ENCODE data around the gene SLC25A17. TPM values are rescaled to one million over a fixed set of nuclear protein-coding genes. Genes with fewer than 3 reads are reported as not detected.
"Not testable (repeated sequence)": the region's sequence is repeated elsewhere in the genome, so short reads cannot be mapped to it uniquely, and the experiment has no call there.

The SLC25A17 gene
- polyA plus RNA-seq (2013, experiment 1 of 4), result 28.4 TPM
- 29.7 TPM for polyA plus RNA-seq (2013, experiment 2 of 4)
- polyA plus RNA-seq (2013, experiment 3 of 4), result 16.3 TPM
- 22.9 TPM for polyA plus RNA-seq (2013, experiment 4 of 4)

DNA sequence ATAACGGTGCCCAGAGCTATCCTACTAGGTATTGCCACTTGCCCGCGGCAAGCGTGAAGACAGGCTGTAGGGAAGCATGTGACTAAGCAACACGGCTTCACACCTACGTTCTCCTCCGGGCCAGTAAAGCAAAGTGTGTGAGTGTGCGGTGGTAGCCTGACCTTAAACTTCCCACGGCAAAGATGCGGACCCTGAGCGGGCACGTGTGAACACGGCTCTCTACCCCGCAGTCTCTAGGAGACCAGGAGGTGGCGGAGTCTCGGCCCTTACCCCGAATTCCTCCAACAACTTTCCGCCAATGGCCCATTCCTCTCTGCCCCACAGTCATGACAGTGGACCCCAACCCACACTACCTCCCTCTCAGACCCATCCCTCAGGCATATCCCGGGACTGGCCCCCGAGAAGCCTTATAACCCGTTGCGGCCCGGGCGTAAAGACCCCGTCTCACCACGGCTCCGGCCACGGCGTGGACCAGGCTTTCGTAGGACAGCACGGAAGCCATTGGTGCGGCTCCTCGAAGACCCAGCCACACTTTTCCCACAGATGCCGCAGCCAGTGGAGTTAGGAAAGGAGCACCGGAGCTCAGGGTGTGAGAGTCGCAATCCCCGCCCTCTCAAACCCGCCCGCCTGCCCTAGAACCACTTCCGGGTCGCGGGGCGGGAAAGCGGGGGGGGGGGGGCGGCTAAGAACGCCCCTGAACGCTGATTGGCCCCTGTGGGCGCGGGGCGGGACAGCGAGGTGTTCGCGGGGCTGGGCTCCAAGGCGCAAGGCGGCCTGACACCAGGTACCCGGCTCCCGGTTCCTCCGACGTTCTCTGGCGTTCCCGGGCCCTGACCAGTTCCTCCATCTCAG lies at the start of gene SLC25A17:
Gene SLC25A17 (minus strand): TSS at position 600 of the 852 bp plus-strand sequence. CDS start 98 bp downstream, at position 502.
- Histone ChIP-seq H3K4me1 (ENCODE audit: control insufficient read depth, insufficient read depth, low read length) (peaks cover 3% of the 10 kb centered on the region), H3K27ac (ENCODE audit: insufficient read depth, low read depth, low read length, poor library complexity, severe bottlenecking) (peak within 1 kb of the TSS; percentile 67), H3K27me3 (ENCODE audit: control insufficient read depth, insufficient read depth, low read length, poor library complexity, severe bottlenecking) (no peaks in the 10 kb centered on the region), H3K36me3 (ENCODE audit: control insufficient read depth, insufficient read depth, low read length) (no peaks in the 10 kb centered on the region), H3K4me3 (ENCODE audit: insufficient read depth, low read depth, low read length) (peak within 1 kb of the TSS; percentile 100), H3K9me3 (ENCODE audit: control insufficient read depth, low read length) (no peaks in the 10 kb centered on the region)
- 1% methylated on average over 60 to 61 of the region's 61 CpGs for WGBS, 2 experiments

GRCh38 chr22:40868379-40868778 lies 49.2 kb upstream of the SLC25A17 start:
- not testable (repeated sequence) for H3K4me3 ChIP-seq (ENCODE audit: insufficient read depth, low read depth, low read length); H3K9me3 ChIP-seq (ENCODE audit: control insufficient read depth, low read length); H3K36me3 ChIP-seq (ENCODE audit: control insufficient read depth, insufficient read depth, low read length); H3K4me1 ChIP-seq (ENCODE audit: control insufficient read depth, insufficient read depth, low read length); H3K27ac ChIP-seq (ENCODE audit: insufficient read depth, low read depth, low read length, poor library complexity, severe bottlenecking); H3K27me3 ChIP-seq (ENCODE audit: control insufficient read depth, insufficient read depth, low read length, poor library complexity, severe bottlenecking)
- WGBS, 2 experiments, result 92 to 93% methylated on average over 5 of the region's 6 CpGs

DNA sequence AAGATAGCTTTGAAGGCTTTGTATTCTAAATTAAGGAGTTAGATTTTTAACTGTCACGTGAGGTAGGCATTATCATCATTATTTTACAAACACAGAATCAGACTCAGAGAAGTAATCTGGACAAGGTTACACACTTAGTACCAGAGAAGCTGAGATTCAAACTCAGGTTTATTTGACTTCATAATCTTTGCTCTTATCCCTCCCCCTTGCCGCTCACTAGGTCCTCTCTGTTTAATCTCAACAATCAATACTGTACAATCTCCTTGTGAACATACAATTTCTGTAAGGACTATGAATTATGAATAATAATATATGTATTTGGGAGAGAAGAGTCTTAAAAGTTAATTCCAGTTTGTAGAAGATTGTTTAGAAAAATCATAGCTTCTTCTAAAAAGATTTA lies 48.0 kb upstream of the SLC25A17 start:
- Histone ChIP-seq H3K36me3 (ENCODE audit: control insufficient read depth, insufficient read depth, low read length) (no peaks in the 10 kb centered on the region), H3K9me3 (ENCODE audit: control insufficient read depth, low read length) (no peaks in the 10 kb centered on the region), H3K27me3 (ENCODE audit: control insufficient read depth, insufficient read depth, low read length, poor library complexity, severe bottlenecking) (no peaks in the 10 kb centered on the region), H3K27ac (ENCODE audit: insufficient read depth, low read depth, low read length, poor library complexity, severe bottlenecking) (no peak overlapping the region), H3K4me1 (ENCODE audit: control insufficient read depth, insufficient read depth, low read length) (no peaks in the 10 kb centered on the region), H3K4me3 (ENCODE audit: insufficient read depth, low read depth, low read length) (no peak overlapping the region)
- 97 to 100% methylated on average over 2 of the region's 2 CpGs for WGBS, 2 experiments

DNA sequence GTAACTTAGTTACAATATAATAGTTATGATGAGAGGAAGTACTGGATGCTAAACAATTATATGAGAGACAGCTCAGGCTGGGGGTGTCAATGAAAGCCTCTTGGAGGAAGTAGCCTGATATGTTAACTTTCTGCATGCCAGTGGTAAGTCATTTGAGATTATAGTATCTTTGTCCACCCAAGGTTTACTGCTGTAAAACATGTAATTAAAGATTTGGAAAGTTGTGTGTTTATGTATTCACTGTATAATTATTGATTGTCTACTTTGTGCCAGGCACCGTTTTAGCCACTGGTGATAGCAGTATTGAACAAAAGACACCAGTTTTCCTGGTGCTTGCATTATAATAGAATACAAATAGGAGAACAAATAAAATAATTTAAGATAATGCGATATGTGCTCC lies 43.4 kb upstream of the SLC25A17 start:
- H3K27ac ChIP-seq (ENCODE audit: insufficient read depth, low read depth, low read length, poor library complexity, severe bottlenecking), result no peak overlapping the region
- no peaks in the 10 kb centered on the region for H3K9me3 ChIP-seq (ENCODE audit: control insufficient read depth, low read length)
- peaks cover 4% of the 10 kb centered on the region for H3K4me1 ChIP-seq (ENCODE audit: control insufficient read depth, insufficient read depth, low read length)
- WGBS, 2 experiments, result 88 to 91% methylated on average over 2 of the region's 2 CpGs
- no peaks in the 10 kb centered on the region for H3K36me3 ChIP-seq (ENCODE audit: control insufficient read depth, insufficient read depth, low read length)
- no peaks in the 10 kb centered on the region for H3K27me3 ChIP-seq (ENCODE audit: control insufficient read depth, insufficient read depth, low read length, poor library complexity, severe bottlenecking)
- no peak overlapping the region for H3K4me3 ChIP-seq (ENCODE audit: insufficient read depth, low read depth, low read length)

DNA sequence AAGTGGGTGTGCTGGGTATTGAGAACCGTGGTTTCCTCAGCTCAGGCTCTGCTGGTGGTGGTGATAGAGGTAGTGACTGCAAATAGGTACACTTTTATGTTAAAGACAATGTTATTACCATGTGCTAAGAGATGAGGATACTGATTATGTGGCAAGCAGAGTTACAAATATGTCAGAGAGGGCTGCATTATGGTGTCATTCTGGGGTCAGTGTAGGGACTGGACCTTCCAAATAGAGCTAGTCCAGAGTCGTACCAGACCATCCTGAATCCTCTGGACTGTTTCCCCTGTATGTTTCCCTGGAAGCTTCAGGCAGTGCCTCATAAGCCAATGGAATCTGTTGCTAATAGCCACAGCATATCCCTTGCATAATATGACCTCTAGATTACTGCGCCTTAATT lies 42.9 kb upstream of the SLC25A17 start, which contains the start of gene DNAJB7:
Gene DNAJB7 (minus strand): TSS at position 101 of the 400 bp plus-strand sequence. CDS start 119 bp downstream, outside the sequence.
- no peak within 1 kb of the TSS for H3K27ac ChIP-seq (ENCODE audit: insufficient read depth, low read depth, low read length, poor library complexity, severe bottlenecking)
- no peak within 1 kb of the TSS for H3K4me3 ChIP-seq (ENCODE audit: insufficient read depth, low read depth, low read length)
- no peaks in the 10 kb centered on the region for H3K9me3 ChIP-seq (ENCODE audit: control insufficient read depth, low read length)
- peaks cover 4% of the 10 kb centered on the region for H3K4me1 ChIP-seq (ENCODE audit: control insufficient read depth, insufficient read depth, low read length)
- H3K27me3 ChIP-seq (ENCODE audit: control insufficient read depth, insufficient read depth, low read length, poor library complexity, severe bottlenecking), result no peaks in the 10 kb centered on the region
- H3K36me3 ChIP-seq (ENCODE audit: control insufficient read depth, insufficient read depth, low read length), result no peaks in the 10 kb centered on the region
- 94 to 95% methylated on average over 3 of the region's 3 CpGs for WGBS, 2 experiments

GRCh38 chr22:40857309-40857855 lies 38.2 kb upstream of the SLC25A17 start:
- Histone ChIP-seq H3K36me3 (ENCODE audit: control insufficient read depth, insufficient read depth, low read length) (no peaks in the 10 kb centered on the region), H3K4me1 (ENCODE audit: control insufficient read depth, insufficient read depth, low read length) (peaks cover 20% of the 10 kb centered on the region), H3K4me3 (ENCODE audit: insufficient read depth, low read depth, low read length) (peak overlapping the region; percentile 74), H3K27ac (ENCODE audit: insufficient read depth, low read depth, low read length, poor library complexity, severe bottlenecking) (peak overlapping the region; percentile 100), H3K27me3 (ENCODE audit: control insufficient read depth, insufficient read depth, low read length, poor library complexity, severe bottlenecking) (no peaks in the 10 kb centered on the region), H3K9me3 (ENCODE audit: control insufficient read depth, low read length) (no peaks in the 10 kb centered on the region)
- WGBS, 2 experiments, result 14 to 15% methylated on average over 18 of the region's 18 CpGs

GRCh38 chr22:40856513-40857308 lies 37.6 kb upstream of the SLC25A17 start, which contains the start of the genes ST13 and XPNPEP3:
Gene ST13, minus strand, starts transcription at chr22:40856639. Its CDS starts 99 bp downstream, at chr22:40856540.
Gene XPNPEP3, plus strand, starts transcription at chr22:40857148. Its CDS starts 34 bp downstream, at chr22:40857182.
- H3K4me3 ChIP-seq (ENCODE audit: insufficient read depth, low read depth, low read length), result peak within 1 kb of the TSS; percentile 74
- WGBS, 2 experiments, result 0% methylated on average over 63 of the region's 63 CpGs
- peaks cover 20% of the 10 kb centered on the region for H3K4me1 ChIP-seq (ENCODE audit: control insufficient read depth, insufficient read depth, low read length)
- H3K36me3 ChIP-seq (ENCODE audit: control insufficient read depth, insufficient read depth, low read length), result no peaks in the 10 kb centered on the region
- H3K27ac ChIP-seq (ENCODE audit: insufficient read depth, low read depth, low read length, poor library complexity, severe bottlenecking), result peak within 1 kb of the TSS; percentile 100
- H3K27me3 ChIP-seq (ENCODE audit: control insufficient read depth, insufficient read depth, low read length, poor library complexity, severe bottlenecking), result no peaks in the 10 kb centered on the region
- H3K9me3 ChIP-seq (ENCODE audit: control insufficient read depth, low read length), result no peaks in the 10 kb centered on the region

GRCh38 chr22:40855979-40856512 lies 36.9 kb upstream of the SLC25A17 start:
- Histone ChIP-seq H3K4me1 (ENCODE audit: control insufficient read depth, insufficient read depth, low read length) (peaks cover 20% of the 10 kb centered on the region), H3K4me3 (ENCODE audit: insufficient read depth, low read depth, low read length) (peak overlapping the region; percentile 74), H3K9me3 (ENCODE audit: control insufficient read depth, low read length) (no peaks in the 10 kb centered on the region), H3K27me3 (ENCODE audit: control insufficient read depth, insufficient read depth, low read length, poor library complexity, severe bottlenecking) (no peaks in the 10 kb centered on the region), H3K27ac (ENCODE audit: insufficient read depth, low read depth, low read length, poor library complexity, severe bottlenecking) (peak overlapping the region; percentile 100), H3K36me3 (ENCODE audit: control insufficient read depth, insufficient read depth, low read length) (no peaks in the 10 kb centered on the region)
- WGBS, 2 experiments, result 1% methylated on average over 26 to 29 of the region's 29 CpGs

DNA sequence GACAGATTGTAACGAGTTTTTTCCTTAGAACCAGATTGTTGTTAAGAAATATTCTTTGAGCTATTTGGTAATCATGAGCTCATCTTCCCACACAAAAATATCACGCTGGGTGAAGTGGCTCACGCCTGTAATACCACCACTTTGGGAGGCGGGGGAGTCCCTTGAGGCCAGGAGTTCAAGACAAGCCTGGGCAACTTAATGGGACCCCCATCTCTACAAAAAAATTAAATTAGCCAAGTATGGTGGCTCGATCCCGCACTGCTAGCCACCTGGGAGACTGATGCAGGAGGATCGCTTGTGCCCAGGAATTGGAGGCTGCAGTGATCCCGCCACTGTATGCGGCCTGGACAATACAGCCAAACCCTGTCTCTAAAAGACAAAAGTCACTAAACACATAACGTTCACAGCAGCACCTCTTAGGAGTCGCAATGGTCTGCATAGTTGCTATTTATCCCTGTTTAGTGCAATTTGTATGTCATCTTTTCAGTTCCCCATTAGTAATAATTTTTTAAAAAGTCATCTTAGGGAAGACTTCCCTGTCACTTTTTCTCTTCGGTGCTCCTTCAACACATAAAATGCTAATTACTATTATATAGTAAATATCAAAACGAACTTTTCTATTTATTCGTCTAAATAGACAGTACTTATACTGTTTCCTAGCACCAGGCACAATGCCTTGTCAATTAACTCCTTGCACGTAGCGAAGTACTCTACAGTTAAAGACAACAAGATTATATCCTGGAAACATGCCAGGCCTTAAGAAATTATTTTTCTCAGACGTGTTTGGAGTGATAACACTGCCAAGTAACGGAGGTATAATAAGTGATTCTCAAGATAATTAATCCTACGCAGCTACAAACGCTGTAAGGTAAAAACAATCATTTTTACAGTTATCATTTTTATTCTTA lies 36.2 kb upstream of the SLC25A17 start:
- Histone ChIP-seq H3K4me1 (ENCODE audit: control insufficient read depth, insufficient read depth, low read length) (peaks cover 20% of the 10 kb centered on the region), H3K4me3 (ENCODE audit: insufficient read depth, low read depth, low read length) (peak overlapping the region; percentile 74), H3K9me3 (ENCODE audit: control insufficient read depth, low read length) (no peaks in the 10 kb centered on the region), H3K27me3 (ENCODE audit: control insufficient read depth, insufficient read depth, low read length, poor library complexity, severe bottlenecking) (no peaks in the 10 kb centered on the region), H3K36me3 (ENCODE audit: control insufficient read depth, insufficient read depth, low read length) (no peaks in the 10 kb centered on the region), H3K27ac (ENCODE audit: insufficient read depth, low read depth, low read length, poor library complexity, severe bottlenecking) (no peak overlapping the region)
- WGBS, 2 experiments, result 62 to 67% methylated on average over 15 to 17 of the region's 20 CpGs

All from ectodermal cell (in vitro differentiated cells).